ENCODE data around the gene COMT.

Gene COMT

DNA sequence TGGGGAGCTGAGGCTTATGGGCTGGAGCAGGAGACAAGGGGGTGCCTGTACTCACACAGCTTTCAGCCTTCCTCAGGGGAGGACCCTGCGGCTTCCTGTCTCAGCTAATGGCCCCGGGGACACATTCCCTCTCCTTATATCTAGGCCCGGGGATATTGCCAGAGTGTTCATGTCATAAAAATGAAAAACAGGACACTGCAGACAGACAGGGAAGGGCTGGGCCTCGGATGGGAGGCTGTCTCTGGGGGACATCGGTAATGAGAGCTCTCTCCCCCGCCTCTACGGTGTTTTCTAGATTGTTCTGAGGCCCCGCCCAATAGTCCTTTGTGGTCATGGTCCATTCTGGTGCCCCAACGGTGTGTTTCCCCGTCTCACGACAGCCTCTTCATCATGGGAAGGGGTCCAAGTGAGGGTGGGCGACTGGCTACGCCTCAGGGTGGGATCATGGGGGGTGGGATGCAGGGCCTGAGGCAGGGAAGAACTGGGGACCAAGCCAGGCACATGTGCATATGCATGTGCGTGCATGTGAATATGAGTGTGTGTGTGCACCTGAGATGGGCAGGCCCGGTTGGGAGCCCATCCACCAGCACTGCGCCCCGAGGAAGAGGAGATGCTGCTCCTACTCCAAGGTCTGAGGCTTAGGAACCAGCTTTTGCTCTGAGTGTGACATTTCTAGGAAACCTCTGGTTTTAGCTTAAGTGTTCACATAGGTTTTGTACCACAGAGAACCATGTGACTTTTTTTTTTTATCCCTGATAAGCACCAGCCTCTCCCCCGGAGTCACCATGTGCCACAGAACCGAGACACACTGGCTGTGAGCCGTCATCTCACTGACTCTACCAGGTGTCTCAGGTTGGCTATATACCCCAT, 69.8 kb downstream of the COMT start:
- DNase-seq (ENCODE audit: low spot score) (no peak), FAIRE-seq (no peak)

DNA sequence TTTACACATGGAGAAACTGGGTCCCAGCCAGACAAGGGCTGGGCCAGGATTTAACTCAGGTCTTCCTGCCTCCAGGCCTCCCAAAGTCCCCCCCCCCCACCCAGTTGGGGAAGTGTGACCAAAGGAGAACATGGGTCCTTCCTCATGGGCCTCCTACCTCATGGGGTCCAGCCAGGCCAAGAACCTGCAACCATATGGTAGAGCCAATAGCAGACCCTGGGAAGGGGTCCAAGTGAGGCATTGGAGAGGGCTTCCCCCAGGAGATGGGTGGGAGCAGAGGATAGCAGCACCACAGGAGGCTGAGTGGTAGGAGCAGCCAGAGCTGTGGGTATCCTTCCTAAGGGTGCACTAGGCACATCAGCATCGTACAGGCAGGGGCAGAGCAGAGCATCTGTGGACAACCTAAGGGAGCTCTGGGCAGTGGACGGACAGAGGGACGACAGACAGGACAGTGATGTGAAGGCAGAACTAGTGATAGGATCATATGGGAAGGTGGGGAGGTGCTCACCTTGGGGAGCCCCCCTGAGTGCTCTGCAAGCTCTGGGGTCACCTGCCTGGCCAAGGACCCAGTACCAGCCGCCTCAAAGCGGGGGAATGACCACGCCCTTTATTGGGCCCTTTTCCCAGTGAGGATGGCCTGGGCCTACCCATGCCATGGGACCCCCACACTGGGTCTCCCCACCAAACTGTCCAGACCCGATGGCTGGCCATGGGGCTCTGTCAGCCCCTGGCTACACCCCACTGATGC, 70.6 kb downstream of the COMT start:
- DNase-seq (ENCODE audit: low spot score) (no peak), FAIRE-seq (no peak)

DNA sequence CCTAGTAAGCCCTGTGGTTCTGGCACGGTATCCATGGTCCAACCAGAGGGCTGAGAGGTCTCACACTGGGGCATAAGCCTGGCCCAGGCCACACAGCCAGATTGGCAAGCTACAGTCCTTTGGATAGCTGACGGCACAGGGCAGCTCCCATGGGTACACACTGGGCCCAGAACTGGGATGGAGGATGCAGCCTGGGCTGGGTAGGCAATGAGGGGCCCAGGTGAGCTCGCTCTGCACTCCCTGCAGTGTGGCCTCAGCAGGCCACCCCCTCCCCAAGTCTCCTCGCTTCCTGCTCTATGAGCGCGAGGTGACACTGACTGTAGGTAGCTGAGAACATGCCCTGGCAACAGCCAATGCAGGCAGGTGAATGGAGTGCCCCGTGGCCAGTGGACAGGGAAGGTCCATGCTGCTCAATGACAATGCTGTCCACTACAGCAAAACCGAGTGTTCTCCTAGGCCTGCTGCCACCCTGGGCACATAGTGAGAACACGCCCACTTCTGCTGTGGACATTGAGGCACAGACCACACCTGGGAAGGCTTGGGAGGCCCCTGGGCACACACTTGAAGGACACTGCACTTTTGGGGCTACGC, 71.3 kb downstream of the COMT start:
- FAIRE-seq (no peak), DNase-seq (ENCODE audit: low spot score) (no peak)

DNA sequence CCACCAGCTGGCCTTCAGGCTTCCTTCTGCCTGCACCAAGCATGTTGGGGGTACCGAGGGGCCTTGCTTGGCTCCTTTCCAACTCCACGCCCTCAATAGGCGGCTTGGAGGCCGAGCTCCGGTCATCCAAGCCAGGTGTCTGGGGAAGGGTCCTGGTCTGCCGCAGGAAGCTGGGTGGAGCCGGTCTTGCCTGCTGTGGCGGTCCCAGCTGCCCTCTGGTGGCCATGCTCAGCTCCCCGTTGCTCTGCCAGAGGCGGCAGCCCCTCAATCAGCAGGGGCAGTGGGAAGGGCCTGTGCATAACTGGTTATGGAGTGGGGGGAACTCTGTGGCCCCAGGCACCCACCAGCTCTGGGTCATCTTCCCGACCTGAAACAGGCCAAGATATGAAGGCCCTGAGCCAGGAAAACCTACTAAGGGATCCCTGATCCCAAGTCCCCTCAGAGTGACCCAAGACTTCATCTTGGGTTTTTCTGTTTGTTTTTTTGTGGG, 71.9 kb downstream of the COMT start:
- FAIRE-seq: no peak
- no peak for DNase-seq (ENCODE audit: low spot score)

DNA sequence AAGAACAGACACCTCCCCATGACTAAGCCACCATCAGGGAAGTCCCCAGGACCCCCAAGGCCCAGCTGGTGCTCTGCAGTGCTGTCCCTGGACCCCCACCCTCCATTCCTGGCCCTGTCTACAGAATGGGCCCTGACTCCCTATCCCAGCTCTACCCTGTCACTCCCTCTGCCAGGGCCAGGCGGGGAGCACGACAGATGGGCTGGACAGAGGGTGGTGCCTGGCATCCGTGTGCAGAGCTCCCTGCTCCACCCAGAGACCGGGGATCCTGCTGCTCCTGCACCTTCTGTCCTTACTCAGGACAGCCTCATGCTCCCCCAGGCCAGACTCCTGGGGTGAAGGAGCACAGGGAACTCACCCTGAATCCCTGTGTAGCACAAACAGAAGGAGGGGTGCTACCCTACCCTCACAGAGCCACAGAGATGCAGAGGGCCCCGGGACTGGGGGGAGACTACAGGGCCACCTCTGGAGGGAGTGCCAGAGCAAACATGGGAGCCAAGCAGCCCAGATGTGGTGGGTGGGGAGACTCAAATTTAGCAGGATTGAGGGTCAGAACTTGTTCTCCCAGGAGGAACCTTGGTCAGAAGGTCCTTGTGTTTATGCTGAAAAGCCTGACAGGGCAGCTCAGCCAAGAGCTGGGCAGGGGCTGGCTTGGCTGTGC, 73.1 kb downstream of the COMT start:
- no peak for FAIRE-seq
- no peak for DNase-seq (ENCODE audit: low spot score)

DNA sequence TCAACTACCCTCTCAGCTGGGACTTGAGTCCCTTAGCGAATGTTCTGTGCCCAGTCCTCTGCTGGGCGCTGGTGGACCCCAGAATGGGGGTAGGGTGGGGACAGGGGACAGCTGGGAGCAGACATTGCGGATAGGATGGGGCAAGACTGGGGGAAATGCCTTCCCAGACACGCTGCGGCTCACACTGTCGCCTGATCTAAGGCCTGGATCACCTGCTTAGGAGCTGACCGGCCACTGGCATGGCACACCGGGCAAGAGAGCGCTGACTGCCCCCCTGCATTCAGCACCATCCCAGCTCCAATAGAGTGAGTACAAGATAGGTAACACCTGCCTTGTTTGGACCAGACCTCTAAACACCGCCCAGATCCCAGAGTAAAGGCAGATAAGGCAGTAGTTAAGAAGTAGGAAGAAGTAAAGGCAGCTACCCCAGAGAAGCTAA, 73.6 kb downstream of the COMT start:
- no peak for FAIRE-seq
- no peak for DNase-seq (ENCODE audit: low spot score)

DNA sequence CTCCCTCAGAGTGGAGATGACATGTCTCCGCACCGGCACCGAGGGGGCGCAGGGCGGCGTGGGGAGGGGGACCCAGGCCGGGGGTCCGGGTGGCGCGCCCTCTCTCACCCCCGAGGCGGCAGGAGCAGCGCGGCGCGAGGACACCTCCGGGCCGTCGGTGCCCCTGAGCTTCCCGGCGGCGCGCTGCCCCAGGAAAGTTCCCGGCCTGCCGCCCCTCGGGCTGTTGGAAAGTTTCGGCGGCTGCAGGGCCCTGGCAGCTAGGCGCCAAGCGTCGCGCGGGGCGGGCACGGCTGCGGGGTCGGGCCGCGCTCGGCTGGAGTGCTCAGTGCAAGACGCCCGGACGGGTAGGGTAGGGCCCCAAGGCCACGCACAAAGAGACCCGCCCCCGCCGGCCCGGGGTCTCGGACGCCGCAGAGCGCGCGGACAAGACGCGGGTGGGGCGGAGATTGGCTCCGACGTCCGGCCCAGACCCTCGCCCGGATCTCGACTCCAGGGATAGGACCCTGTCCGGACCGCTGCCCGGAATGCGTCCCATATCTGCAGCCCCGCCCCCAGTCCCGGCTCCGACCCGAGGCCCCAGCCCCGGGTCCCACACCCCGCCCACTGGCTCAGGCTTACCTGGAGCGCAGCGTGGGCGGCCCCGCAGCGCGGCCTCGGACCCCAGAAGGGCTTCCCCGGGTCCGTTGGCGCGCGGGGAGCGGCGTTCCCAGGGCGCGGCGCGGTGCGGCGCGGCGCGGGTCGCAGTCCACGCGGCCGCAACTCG, 74.6 kb downstream of the COMT start:
- FAIRE-seq (no peak), DNase-seq (ENCODE audit: low spot score) (no peak)

DNA sequence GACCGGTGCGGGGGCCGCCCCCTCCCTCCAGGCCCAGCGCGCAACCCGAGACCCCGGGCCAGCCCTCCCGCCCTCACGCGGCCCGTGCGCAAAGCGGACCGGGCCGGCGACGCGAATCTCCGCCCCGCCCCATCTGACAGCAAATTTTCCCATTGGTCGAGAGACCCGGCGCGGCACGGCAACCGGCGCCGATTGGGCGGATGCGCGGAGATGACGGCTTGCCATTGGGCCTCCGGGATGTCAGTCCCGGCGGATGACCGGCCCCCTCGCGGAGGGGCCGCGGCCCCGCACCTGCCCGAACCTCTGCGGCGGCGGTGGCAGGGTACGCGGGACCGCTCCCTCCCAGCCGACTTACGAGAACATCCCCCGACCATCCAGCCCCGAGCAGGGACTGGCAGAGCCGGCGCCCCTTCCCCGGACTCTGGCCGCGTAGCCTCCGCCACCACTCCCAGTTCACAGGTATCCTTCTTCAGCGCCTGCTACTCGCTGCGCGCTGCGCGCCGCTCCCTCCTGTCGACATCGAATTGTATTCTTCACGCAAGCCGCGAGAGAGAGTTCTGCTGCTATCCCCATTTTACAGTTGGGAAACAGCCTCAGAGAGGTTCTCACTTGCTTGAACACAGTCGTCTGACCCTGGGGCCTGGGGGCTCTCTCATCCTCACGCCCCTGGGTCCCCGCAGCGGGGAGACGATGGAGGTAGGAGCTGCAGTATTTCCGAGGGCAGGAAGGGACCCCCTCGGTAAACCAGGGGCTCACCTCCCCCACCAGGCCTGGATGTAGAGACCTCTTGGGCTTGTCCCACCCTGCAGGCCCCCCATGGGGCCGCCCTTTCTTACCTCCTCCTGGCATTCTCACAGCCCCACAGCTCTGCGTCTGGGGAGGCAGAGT, 75.4 kb downstream of the COMT start, which contains the start of gene ARVCF:
Gene ARVCF, minus strand, starts transcription at position 90 of the 888 bp plus-strand sequence. CDS start 26,029 bp downstream, outside the sequence.
- peak; percentile 61 for DNase-seq (ENCODE audit: low spot score)
- FAIRE-seq: no peak

DNA sequence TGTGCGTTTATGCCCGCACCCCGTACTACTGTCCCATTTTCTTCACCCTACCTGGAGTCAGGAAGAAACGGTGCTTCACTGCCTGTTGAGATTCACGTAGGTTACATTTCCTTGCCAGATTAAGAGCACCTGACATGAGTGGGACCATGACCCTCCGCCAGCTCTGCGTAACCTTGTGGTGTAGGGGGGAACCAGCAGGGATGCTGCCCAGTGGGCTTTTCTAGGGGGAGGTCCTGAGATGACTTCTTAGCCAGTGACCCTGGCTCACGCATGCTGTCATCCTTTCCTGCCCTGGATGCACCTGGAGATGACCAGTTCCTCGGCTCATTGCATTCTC, 76.0 kb downstream of the COMT start:
- no peak for DNase-seq (ENCODE audit: low spot score)
- FAIRE-seq: no peak

DNA sequence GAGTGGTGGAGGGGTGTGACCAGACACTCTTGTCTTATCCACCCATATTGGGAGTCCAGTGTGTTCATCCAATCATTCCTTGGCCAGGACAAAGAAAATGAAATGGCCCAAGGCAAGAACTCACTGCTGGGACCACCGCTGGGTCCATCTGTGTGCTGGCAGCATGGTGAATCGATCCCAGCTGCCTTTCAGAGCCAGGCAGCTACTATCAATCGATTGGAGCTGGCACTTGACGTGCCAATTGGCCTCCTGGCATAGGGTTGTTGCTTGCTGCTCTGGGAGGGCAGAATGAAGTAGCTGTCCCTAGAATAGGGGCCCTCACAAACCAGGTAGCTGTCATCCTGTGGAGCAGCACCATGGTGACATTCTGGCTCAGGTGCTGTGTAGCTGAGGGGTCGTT, 76.4 kb downstream of the COMT start:
- FAIRE-seq (no peak), DNase-seq (ENCODE audit: low spot score) (no peak)
